ENCODE results near the gene TRMT61B. TPM values are rescaled to one million over a fixed set of nuclear protein-coding genes. Genes with fewer than 3 reads are reported as not detected.

Gene TRMT61B
- total and polyA plus RNA-seq, 10 of the 15 experiments (the other 5 are each of a cell fraction or from before 2014, with no cell fraction given): 12.8 to 23.7 (median 18.1) TPM

GRCh38 chr2:28880193-28880592, 10.1 kb upstream of the TRMT61B start (continued):
- TF ChIP-seq ZBTB33 (IDR thresholded peaks at IDR 0.05) (no peak), NBN (IDR thresholded peaks at IDR 0.05) (no peak)

GRCh38 chr2:28871620-28872019, 1.5 kb upstream of the TRMT61B start:
- ChIA-PET POLR2A (interaction anchor here (0.6 to 2.1 kb wide), 4 partner anchors 22 to 982 kb away, joined by 3 to 13 read pairs (median 8); partner anchors contain the start of genes RBKS and WDR43), CTCF (interaction anchor here (0.6 to 1.8 kb wide), 3 partner anchors 51 to 1277 kb away, joined by 3 to 6 read pairs (median 4); no protein-coding TSS in a partner anchor), RAD21 (ENCODE audit: unreplicated experiment) (no interaction called here), SMC1A (ENCODE audit: uncharacterized antibody, unreplicated experiment) (no interaction called here)
- ATAC-seq (no peak), FAIRE-seq (no peak), DNase-seq (ENCODE audit: low read depth, low spot score) (no peak)
- in situ Hi-C loops (cut with MboI) (no loop called here), intact Hi-C loops (cut with micrococcal nuclease; ENCODE audit: unreplicated experiment) (no loop called here)
- Histone ChIP-seq H3K9ac (ENCODE audit: control insufficient read depth, insufficient read depth, low read length) (no peak overlapping the region), H2AFZ (ENCODE audit: control insufficient read depth, low read depth, low read length) (no peak overlapping the region), H4K20me1 (ENCODE audit: control insufficient read depth, insufficient read depth) (no peaks in the 10 kb centered on the region), H3K4me3 (no peak overlapping the region), H3K9me3 (replicated peaks; ENCODE audit: control insufficient read depth, insufficient read depth, low read length) (no peaks in the 10 kb centered on the region), H3K79me2 (ENCODE audit: control insufficient read depth, insufficient read depth, low read length) (peaks cover 34% of the 10 kb centered on the region), H3K4me1 (ENCODE audit: control insufficient read depth, insufficient read depth, low read length) (peaks cover 3% of the 10 kb centered on the region; the same call in 1 of the 2 replicates), H3K36me3 (ENCODE audit: control insufficient read depth in 2 of 2, insufficient read depth in 2 of 2, low read length in 1 of 2) (no peaks in the 10 kb centered on the region), H3K27ac (ENCODE audit: control insufficient read depth, insufficient read depth) (no peak overlapping the region), H3K27me3 (replicated peaks in 1 of 2; ENCODE audit: control insufficient read depth in 2 of 2, insufficient read depth in 2 of 2, low read length in 1 of 2) (no peaks in the 10 kb centered on the region; a peak in 1 of 4 replicates), H3K4me2 (ENCODE audit: control insufficient read depth, insufficient read depth) (no peak overlapping the region)
- 35% methylated on average over 3 of the region's 3 CpGs for WGBS (ENCODE audit: insufficient coverage, insufficient replicate concordance, low lambda C conversion rate, missing lambda C conversion rate)
- BruUV-seq (replicated peaks): no TSS peak
- TF ChIP-seq ZNF622 (IDR thresholded peaks at IDR 0.05) (no peak), SRF (IDR thresholded peaks at IDR 0.05; ENCODE audit: low read depth in 2 of 2, low read length in 2 of 2) (no peak), MXI1 (IDR thresholded peaks at IDR 0.05; ENCODE audit: low read depth, low read length) (no peak), SMARCA5 (IDR thresholded peaks at IDR 0.05) (no peak), USF2 (IDR thresholded peaks at IDR 0.05; ENCODE audit: borderline replicate concordance, low read depth, low read length) (no peak)

All from GM12878 (cell line).